HUDEP-2 (cell line): ENCODE measurements around the gene TMEM14B.
"Not testable (repeated sequence)": the region's sequence is repeated elsewhere in the genome, so short reads cannot be mapped to it uniquely, and the experiment has no call there.

Experiments used
- DNase-seq, 76 experiments: peaks; one replicate each; lab custom pipeline; 2025; ENCODE audit not compliant: unreplicated experiment in 76 of 76; lab: John Stamatoyannopoulos, UW

TMEM14B gene

GRCh38 chr6:10743515-10743914, 4.1 kb upstream of the TMEM14B start:
- no peak for DNase-seq

GRCh38 chr6:10745116-10745515, 2.5 kb upstream of the TMEM14B start:
- DNase-seq: no peak

- peak in 3 of 76 experiments; percentile 37 to 61 (median 39) for DNase-seq
Measured at GRCh38 chr6:10746915-10747250, 722 bp upstream of the TMEM14B start.

GRCh38 chr6:10749734-10750133, 2.1 kb downstream of the TMEM14B start:
- DNase-seq: peak in 75 of 76 experiments; percentile 14 to 97 (median 89)

- DNase-seq: not testable (repeated sequence)
Measured at GRCh38 chr6:10750568-10750967, 3.0 kb downstream of the TMEM14B start.

GRCh38 chr6:10751757-10752156, 4.2 kb downstream of the TMEM14B start:
- peak in 73 of 76 experiments; percentile 22 to 89 (median 73) for DNase-seq

- DNase-seq: no peak
Measured at GRCh38 chr6:10756085-10756484, 8.5 kb downstream of the TMEM14B start.

- DNase-seq: peak in 30 of 76 experiments; percentile 18 to 63 (median 40)
Measured at GRCh38 chr6:10759312-10759839, 11.8 kb downstream of the TMEM14B start.

- peak in 47 of 76 experiments; percentile 5 to 67 (median 34) for DNase-seq
Measured at GRCh38 chr6:10759884-10760329, 12.3 kb downstream of the TMEM14B start.

GRCh38 chr6:10763006-10763405, 15.4 kb downstream of the TMEM14B start:
- DNase-seq: no peak

- no peak for DNase-seq
Measured at GRCh38 chr6:10769419-10769818, 21.8 kb downstream of the TMEM14B start.

GRCh38 chr6:10771371-10771894, 23.8 kb downstream of the TMEM14B start:
- DNase-seq: peak; percentile 27 to 94 (median 78)

GRCh38 chr6:10778230-10778629, 30.6 kb downstream of the TMEM14B start:
- DNase-seq: no peak

- no peak for DNase-seq
Measured at GRCh38 chr6:10779076-10779475, 31.5 kb downstream of the TMEM14B start.

- DNase-seq: peak in 26 of 76 experiments; percentile 6 to 75 (median 37)
Measured at GRCh38 chr6:10791673-10792072, 44.1 kb downstream of the TMEM14B start.

GRCh38 chr6:10792101-10792500, 44.5 kb downstream of the TMEM14B start:
- no peak for DNase-seq

GRCh38 chr6:10793035-10793434, 45.4 kb downstream of the TMEM14B start:
- DNase-seq: no peak

- no peak for DNase-seq
Measured at GRCh38 chr6:10793695-10794094, 46.1 kb downstream of the TMEM14B start.

GRCh38 chr6:10794239-10794638, 46.6 kb downstream of the TMEM14B start:
- peak in 14 of 76 experiments; percentile 1 to 54 (median 32) for DNase-seq

- DNase-seq: no peak
Measured at GRCh38 chr6:10800810-10801209, 53.2 kb downstream of the TMEM14B start.

- DNase-seq: peak in 64 of 76 experiments; percentile 11 to 80 (median 52)
Measured at GRCh38 chr6:10801224-10801848, 53.7 kb downstream of the TMEM14B start.
